HUES48 (cell line): ENCODE measurements around the gene AXDND1.
"Not testable (repeated sequence)": the region's sequence is repeated elsewhere in the genome, so short reads cannot be mapped to it uniquely, and the experiment has no call there.

Experiments
- H3K27ac ChIP-seq: one replicate; pipeline ENCODE4 v1.7.0; 2013; ENCODE audit warnings: low read depth, low read length, inconsistent platforms
- H3K27me3 ChIP-seq: 2 replicates; pipeline ENCODE4 v1.6.1; 2013; ENCODE audit warnings: mild to moderate bottlenecking, low read length; ENCODE audit not compliant: control insufficient read depth, insufficient read depth
- H3K36me3 ChIP-seq: 2 replicates; pipeline ENCODE4 v1.6.1; 2013; ENCODE audit warnings: low read length; ENCODE audit not compliant: control insufficient read depth, insufficient read depth
- H3K4me1 ChIP-seq: 2 replicates; pipeline ENCODE4 v1.6.1; 2013; ENCODE audit warnings: mild to moderate bottlenecking, low read length; ENCODE audit not compliant: control insufficient read depth, insufficient read depth
- H3K4me3 ChIP-seq: 2 replicates; pipeline ENCODE4 v1.5.1; 2013; ENCODE audit warnings: mild to moderate bottlenecking, low read depth, low read length
- H3K9ac ChIP-seq: 2 replicates; pipeline ENCODE4 v1.6.1; 2013; ENCODE audit warnings: mild to moderate bottlenecking, low read depth, low read length, moderate library complexity
- H3K9me3 ChIP-seq: 2 replicates; pipeline ENCODE4 v1.6.1; 2013; ENCODE audit warnings: low read length; ENCODE audit not compliant: control insufficient read depth, insufficient read depth

AXDND1 gene

GRCh38 chr1:179366093-179366800 is 476 bp downstream of the AXDND1 start:
- Histone ChIP-seq H3K36me3 (no peaks in the 10 kb centered on the region), H3K9ac (peak overlapping the region; percentile 93), H3K4me3 (peak overlapping the region; percentile 78), H3K27me3 (no peaks in the 10 kb centered on the region), H3K27ac (peak overlapping the region; percentile 95), H3K9me3 (no peaks in the 10 kb centered on the region), H3K4me1 (no peaks in the 10 kb centered on the region)

GRCh38 chr1:179369751-179370341 is 4.1 kb downstream of the AXDND1 start:
- H3K4me3 ChIP-seq = no peak overlapping the region
- no peaks in the 10 kb centered on the region for H3K9me3 ChIP-seq

GRCh38 chr1:179372160-179372559 is 6.4 kb downstream of the AXDND1 start:
- Histone ChIP-seq H3K36me3 (no peaks in the 10 kb centered on the region), H3K27ac (no peak overlapping the region), H3K4me3 (no peak overlapping the region), H3K9me3 (no peaks in the 10 kb centered on the region), H3K27me3 (no peaks in the 10 kb centered on the region), H3K9ac (no peak overlapping the region), H3K4me1 (no peaks in the 10 kb centered on the region)

More at GRCh38 chr1:179369751-179370341, 4.1 kb downstream of the AXDND1 start:
- Histone ChIP-seq H3K36me3 (no peaks in the 10 kb centered on the region), H3K27ac (no peak overlapping the region), H3K4me1 (no peaks in the 10 kb centered on the region), H3K27me3 (no peaks in the 10 kb centered on the region), H3K9ac (no peak overlapping the region)

GRCh38 chr1:179376223-179376622 is 10.5 kb downstream of the AXDND1 start:
- Histone ChIP-seq H3K27me3 (no peaks in the 10 kb centered on the region), H3K4me3 (no peak overlapping the region), H3K27ac (no peak overlapping the region), H3K9me3 (no peaks in the 10 kb centered on the region), H3K36me3 (no peaks in the 10 kb centered on the region), H3K4me1 (no peaks in the 10 kb centered on the region), H3K9ac (no peak overlapping the region)

- Histone ChIP-seq H3K4me1 (no peaks in the 10 kb centered on the region), H3K9ac (no peak overlapping the region), H3K27ac (no peak overlapping the region), H3K36me3 (no peaks in the 10 kb centered on the region), H3K27me3 (no peaks in the 10 kb centered on the region), H3K9me3 (no peaks in the 10 kb centered on the region), H3K4me3 (no peak overlapping the region)
Measured at GRCh38 chr1:179380299-179380698, 14.5 kb downstream of the AXDND1 start.

- Histone ChIP-seq H3K4me1 (no peaks in the 10 kb centered on the region), H3K27ac (no peak overlapping the region), H3K4me3 (no peak overlapping the region)
Measured at GRCh38 chr1:179384027-179384426, 18.3 kb downstream of the AXDND1 start.

GRCh38 chr1:179385510-179385909 is 19.7 kb downstream of the AXDND1 start:
- H3K27ac ChIP-seq = no peak overlapping the region

More at GRCh38 chr1:179384027-179384426, 18.3 kb downstream of the AXDND1 start:
- Histone ChIP-seq H3K36me3 (no peaks in the 10 kb centered on the region), H3K9ac (no peak overlapping the region), H3K27me3 (no peaks in the 10 kb centered on the region), H3K9me3 (no peaks in the 10 kb centered on the region)

GRCh38 chr1:179393721-179394120 is 27.9 kb downstream of the AXDND1 start:
- H3K9me3 ChIP-seq = no peaks in the 10 kb centered on the region
- H3K36me3 ChIP-seq = no peaks in the 10 kb centered on the region
- H3K4me3 ChIP-seq = no peak overlapping the region
- H3K4me1 ChIP-seq = no peaks in the 10 kb centered on the region
- H3K27me3 ChIP-seq = no peaks in the 10 kb centered on the region
- no peak overlapping the region for H3K27ac ChIP-seq
- H3K9ac ChIP-seq = no peak overlapping the region

More at GRCh38 chr1:179385510-179385909, 19.7 kb downstream of the AXDND1 start:
- no peaks in the 10 kb centered on the region for H3K27me3 ChIP-seq
- no peak overlapping the region for H3K4me3 ChIP-seq
- no peaks in the 10 kb centered on the region for H3K4me1 ChIP-seq
- no peaks in the 10 kb centered on the region for H3K36me3 ChIP-seq
- H3K9me3 ChIP-seq = no peaks in the 10 kb centered on the region
- H3K9ac ChIP-seq = no peak overlapping the region

GRCh38 chr1:179399399-179399798 is 33.6 kb downstream of the AXDND1 start:
- not testable (repeated sequence) for H3K27ac ChIP-seq, H3K9me3 ChIP-seq, H3K36me3 ChIP-seq, H3K9ac ChIP-seq, H3K4me1 ChIP-seq, H3K27me3 ChIP-seq, H3K4me3 ChIP-seq

GRCh38 chr1:179417760-179418159 is 52.0 kb downstream of the AXDND1 start:
- H3K4me1 ChIP-seq, H3K36me3 ChIP-seq, H3K9me3 ChIP-seq, H3K4me3 ChIP-seq, H3K27me3 ChIP-seq, H3K9ac ChIP-seq, H3K27ac ChIP-seq: not testable (repeated sequence)

GRCh38 chr1:179418706-179419105 is 52.9 kb downstream of the AXDND1 start:
- not testable (repeated sequence) for H3K9ac ChIP-seq, H3K9me3 ChIP-seq, H3K36me3 ChIP-seq, H3K27me3 ChIP-seq, H3K4me1 ChIP-seq, H3K27ac ChIP-seq, H3K4me3 ChIP-seq
